NT2/D1 (cell line): Measurements from ENCODE around the gene NCS1.

Experiments
- YY1 ChIP-seq: IDR thresholded peaks from 2 replicates; pipeline ENCODE4 v1.6.1; 2011; ENCODE audit not compliant: insufficient read length, insufficient read depth
- ZNF274 ChIP-seq: IDR thresholded peaks from 2 replicates; pipeline ENCODE4 v1.6.1; 2011; ENCODE audit warnings: mild to moderate bottlenecking, low read depth, low read length

DNA sequence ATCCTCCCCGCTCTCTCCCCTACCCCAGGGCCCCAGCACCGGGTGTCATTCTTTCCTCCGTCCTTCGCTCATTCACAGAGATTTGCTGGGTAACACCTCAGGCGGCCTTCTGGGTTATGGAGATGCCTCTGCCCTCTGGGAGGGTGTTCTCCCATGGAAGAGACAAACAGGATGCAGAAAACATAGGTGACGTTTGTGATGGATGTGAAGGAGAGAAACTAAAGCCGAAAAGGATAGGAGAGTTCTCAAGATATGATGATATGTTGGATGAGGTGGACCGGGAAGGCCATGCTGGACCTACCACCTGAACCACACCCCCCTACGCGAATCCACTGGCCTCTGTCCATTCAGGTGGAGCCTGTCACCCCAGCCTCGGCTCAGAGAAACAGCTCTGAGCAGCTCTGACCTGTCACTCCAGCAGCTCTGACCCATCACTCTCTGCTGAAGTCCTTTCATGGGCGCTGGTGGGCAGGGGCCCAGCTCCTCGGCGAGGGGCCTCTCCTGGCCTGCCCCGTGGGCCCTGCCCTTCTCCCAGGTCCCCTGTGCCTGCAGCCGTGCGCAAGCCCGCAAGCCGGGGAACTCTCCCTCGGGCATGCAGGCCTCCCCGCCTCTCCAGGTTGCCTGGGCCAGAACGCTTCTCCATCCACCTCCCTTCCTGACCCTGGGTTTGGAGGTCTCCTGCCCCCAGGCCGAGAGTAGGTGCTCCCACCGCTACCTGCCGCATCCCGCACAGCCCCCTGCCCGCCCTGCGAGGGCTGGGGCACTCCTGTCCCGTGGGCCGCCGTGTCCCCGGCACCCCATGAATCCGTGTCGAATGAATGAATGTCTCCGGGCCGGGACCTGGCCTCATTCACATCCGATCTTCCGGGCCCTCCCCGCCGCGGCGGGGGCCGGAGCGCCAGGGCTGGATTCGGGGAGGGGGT is 717 bp upstream of the NCS1 start:
- TF ChIP-seq ZNF274: no peak
- no peak for TF ChIP-seq YY1
